ENCODE results near the gene MAP3K21. TPM values are rescaled to one million over a fixed set of nuclear protein-coding genes. Genes with fewer than 3 reads are reported as not detected.

Gene MAP3K21
- total and polyA plus RNA-seq, 2 of the 8 experiments (the other 6 are each of a cell fraction or from before 2014, with no cell fraction given) = 21.2 to 21.8 TPM

DNA sequence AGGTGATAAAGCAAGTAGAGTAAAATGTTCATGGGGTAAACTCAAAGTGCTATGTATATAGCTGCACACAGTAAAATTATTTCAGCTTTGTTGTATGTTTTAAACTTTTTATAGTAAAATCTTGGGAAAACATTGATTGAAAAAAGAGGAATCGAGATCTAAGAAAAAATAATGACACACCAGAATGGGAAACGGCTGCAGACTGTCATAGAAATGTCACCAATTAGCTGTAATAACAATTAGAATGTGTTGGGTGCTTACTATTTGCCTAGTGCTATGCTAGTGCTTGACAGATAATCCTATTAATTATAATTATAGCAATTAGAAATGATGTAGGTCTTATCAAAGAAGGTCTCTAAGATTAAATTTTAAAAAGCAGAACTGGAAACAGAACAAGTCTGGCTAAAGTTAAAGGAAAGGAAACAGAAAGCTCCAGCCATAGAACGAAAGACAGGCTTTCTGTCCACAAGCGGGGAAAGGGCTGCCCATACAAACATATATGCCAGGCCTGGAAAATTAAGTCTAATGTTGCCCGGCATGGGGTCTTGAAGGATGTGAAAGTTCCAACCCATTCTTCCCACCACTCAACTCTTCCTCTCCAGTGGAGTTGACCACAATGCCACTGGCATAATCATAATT lies 37.0 kb upstream of the MAP3K21 start:
- Histone ChIP-seq H4K8ac (ENCODE audit: extremely low read depth, insufficient read depth, low read length) (no peak overlapping the region), H2BK20ac (ENCODE audit: low read length) (no peak overlapping the region; the same call in 1 of the 2 replicates), H2BK5ac (ENCODE audit: low read depth, low read length) (peak overlapping the region; percentile 63; the same call in 1 of the 2 replicates), H3K23me2 (ENCODE audit: low read depth, low read length) (no peaks in the 10 kb centered on the region), H3K4me1 (replicated peaks in 1 of 4; ENCODE audit: control insufficient read depth in 3 of 4, insufficient read depth in 4 of 4, low read length in 3 of 4) (peaks cover 3 to 27% (median 20%) of the 10 kb centered on the region in 4 experiments), H3K79me1 (ENCODE audit: low read depth, low read length) (peaks cover 8% of the 10 kb centered on the region; the same call in 1 of the 2 replicates), H3K27me3 (replicated peaks in 1 of 4; ENCODE audit: control insufficient read depth in 3 of 4, extremely low read depth in 1 of 4, insufficient read depth in 3 of 4, low read length in 3 of 4) (no peaks in the 10 kb centered on the region), H3K9me3 (ENCODE audit: insufficient read depth in 2 of 2, low read depth in 1 of 2, low read length in 1 of 2) (no peaks in the 10 kb centered on the region), H3K14ac (ENCODE audit: insufficient read length) (no peak overlapping the region), H3K36me3 (ENCODE audit: control insufficient read depth in 2 of 4, insufficient read depth in 4 of 4, low read length in 3 of 4) (peaks cover 0 to 16% (median 6%) of the 10 kb centered on the region in 4 experiments; a peak in 4 of 8 replicates), H3K9ac (replicated peaks in 1 of 4; ENCODE audit: extremely low read depth in 1 of 4, low read depth in 3 of 4, low read length in 3 of 4) (no peak overlapping the region), H2AK5ac (ENCODE audit: low read depth, low read length) (no peak overlapping the region), H2BK15ac (ENCODE audit: low read length) (0 out of 2 replicates have a peak overlapping the region, but pooled peaks have one; percentile 47), H3K56ac (replicated peaks; ENCODE audit: insufficient read length, low read depth, low read length) (no peak overlapping the region), H2BK120ac (replicated peaks; ENCODE audit: low read depth, low read length) (peak overlapping the region; percentile 14), H3K4me3 (ENCODE audit: extremely low read depth in 1 of 4, insufficient read depth in 2 of 4, low read depth in 3 of 4, low read length in 4 of 4) (peak overlapping the region in 1 of 4 experiments; percentile 2; a peak in 1 of 8 replicates), H4K5ac (ENCODE audit: insufficient read length, low read depth, low read length) (peak overlapping the region; percentile 40), H3K23ac (ENCODE audit: insufficient read length) (no peak overlapping the region), H3K18ac (ENCODE audit: extremely low read depth, low read length) (peak overlapping the region; percentile 4; the same call in 1 of the 2 replicates), H3K27ac (ENCODE audit: low read depth, low read length) (no peak overlapping the region), H3K79me2 (ENCODE audit: control insufficient read depth in 1 of 2, insufficient read depth in 2 of 2, low read length in 2 of 2) (peaks cover 29 to 85% of the 10 kb centered on the region in 2 experiments), H2AFZ (ENCODE audit: low read length) (no peak overlapping the region), H2BK12ac (ENCODE audit: low read depth, low read length) (peak overlapping the region; percentile 77; the same call in 1 of the 2 replicates), H3K4ac (replicated peaks; ENCODE audit: insufficient read length, low read depth, low read length) (peak overlapping the region; percentile 1), H4K20me1 (replicated peaks in 1 of 2; ENCODE audit: control insufficient read depth in 1 of 2, insufficient read depth in 2 of 2, low read length in 2 of 2) (no peaks in the 10 kb centered on the region), H3K4me2 (ENCODE audit: insufficient read depth in 1 of 2, low read depth in 2 of 2, low read length in 2 of 2) (peak overlapping the region; percentile 31 to 36; a peak in 3 of 4 replicates), H4K91ac (replicated peaks; ENCODE audit: insufficient read length, low read length) (no peak overlapping the region)
- TF ChIP-seq RAD21 (IDR thresholded peaks at IDR 0.05 in 1 of 2, conservative IDR thresholded peaks at IDR 0.05 in 1 of 2; ENCODE audit: low read depth in 2 of 2, low read length in 2 of 2) = no peak
- TF ChIP-seq, protein P1, sequence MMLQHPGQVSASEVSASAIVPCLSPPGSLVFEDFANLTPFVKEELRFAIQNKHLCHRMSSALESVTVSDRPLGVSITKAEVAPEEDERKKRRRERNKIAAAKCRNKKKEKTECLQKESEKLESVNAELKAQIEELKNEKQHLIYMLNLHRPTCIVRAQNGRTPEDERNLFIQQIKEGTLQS (IDR thresholded peaks at IDR 0.05; ENCODE audit: insufficient read depth, low read depth, low read length) = no peak
- no peak for TF ChIP-seq JUND (IDR thresholded peaks at IDR 0.05; ENCODE audit: low read length)
- ChIA-PET CTCF (ENCODE audit: partially characterized antibody) (interaction anchor here (0.6 kb wide), 1 partner anchor 624 kb away, joined by 3 read pairs; no protein-coding TSS in a partner anchor), POLR2A (ENCODE audit: partially characterized antibody) (no interaction called here)
- DNase-seq (ENCODE audit: low read depth in 1 of 2, low spot score in 2 of 2) (no peak), FAIRE-seq (no peak)
- 80% methylated on average over 5 of the region's 5 CpGs; no CpG with 5 or more reads in 1 of the 2 experiments for WGBS, 2 experiments (ENCODE audit: extremely low coverage in 1 of 2, insufficient coverage in 1 of 2, insufficient read length in 1 of 2, insufficient replicate concordance in 2 of 2, low coverage in 1 of 2, low lambda C conversion rate in 2 of 2, missing lambda C conversion rate in 1 of 2)

Measured in H1 (cell line).